Fibroblast of peridontal ligament (primary cell): ENCODE measurements around the gene RNF166.
"Not testable (repeated sequence)": the region's sequence is repeated elsewhere in the genome, so short reads cannot be mapped to it uniquely, and the experiment has no call there.

Experiments
- DNase-seq: peaks from one replicate; pipeline ENCODE4 v3.0.0-alpha.2; 2010; ENCODE audit errors: extremely low read depth

RNF166 gene

GRCh38 chr16:88673716-88674379 is 32.4 kb downstream of the RNF166 start:
- DNase-seq: no peak

GRCh38 chr16:88672776-88673175 is 33.4 kb downstream of the RNF166 start:
- DNase-seq: no peak

- DNase-seq: no peak
Observed at GRCh38 chr16:88671806-88672205, 34.4 kb downstream of the RNF166 start.

- peak; percentile 71 for DNase-seq
Observed at GRCh38 chr16:88669980-88670379, 36.2 kb downstream of the RNF166 start.

- not testable (repeated sequence) for DNase-seq
Observed at GRCh38 chr16:88669493-88669892, 36.7 kb downstream of the RNF166 start.

GRCh38 chr16:88667461-88667860 is 38.7 kb downstream of the RNF166 start:
- no peak for DNase-seq

GRCh38 chr16:88665570-88665969 is 40.6 kb downstream of the RNF166 start:
- no peak for DNase-seq

GRCh38 chr16:88665148-88665547 is 41.1 kb downstream of the RNF166 start:
- DNase-seq: no peak

- peak; percentile 96 for DNase-seq
Observed at GRCh38 chr16:88662843-88663606, 43.2 kb downstream of the RNF166 start, which contains the start of gene MVD. Gene MVD (minus strand): TSS chr16:88663091. CDS start chr16:88663080, 11 bp downstream.

GRCh38 chr16:88662222-88662842 is 43.9 kb downstream of the RNF166 start:
- no peak for DNase-seq

GRCh38 chr16:88661468-88661867 is 44.7 kb downstream of the RNF166 start:
- DNase-seq: no peak

- no peak for DNase-seq
Observed at GRCh38 chr16:88659160-88659559, 47.0 kb downstream of the RNF166 start.

- DNase-seq: no peak
Observed at GRCh38 chr16:88658714-88659113, 47.5 kb downstream of the RNF166 start.

- no peak for DNase-seq
Observed at GRCh38 chr16:88657371-88657770, 48.8 kb downstream of the RNF166 start.

GRCh38 chr16:88656291-88656980 is 49.8 kb downstream of the RNF166 start:
- DNase-seq: no peak

GRCh38 chr16:88655733-88656281 is 50.4 kb downstream of the RNF166 start:
- DNase-seq: no peak

GRCh38 chr16:88655053-88655732 is 51.0 kb downstream of the RNF166 start:
- no peak for DNase-seq

GRCh38 chr16:88654363-88655052 is 51.7 kb downstream of the RNF166 start:
- no peak for DNase-seq

GRCh38 chr16:88653596-88654362 is 52.4 kb downstream of the RNF166 start:
- DNase-seq: no peak

GRCh38 chr16:88653101-88653500 is 53.1 kb downstream of the RNF166 start:
- no peak for DNase-seq
